ENCODE results near the gene HLX. TPM values are rescaled to one million over a fixed set of nuclear protein-coding genes. Genes with fewer than 3 reads are reported as not detected.

HLX gene
- total and polyA plus RNA-seq, 2 of the 13 experiments (the other 11 are each of a cell fraction or from before 2014, with no cell fraction given): 0.30 to 0.35 TPM

DNA sequence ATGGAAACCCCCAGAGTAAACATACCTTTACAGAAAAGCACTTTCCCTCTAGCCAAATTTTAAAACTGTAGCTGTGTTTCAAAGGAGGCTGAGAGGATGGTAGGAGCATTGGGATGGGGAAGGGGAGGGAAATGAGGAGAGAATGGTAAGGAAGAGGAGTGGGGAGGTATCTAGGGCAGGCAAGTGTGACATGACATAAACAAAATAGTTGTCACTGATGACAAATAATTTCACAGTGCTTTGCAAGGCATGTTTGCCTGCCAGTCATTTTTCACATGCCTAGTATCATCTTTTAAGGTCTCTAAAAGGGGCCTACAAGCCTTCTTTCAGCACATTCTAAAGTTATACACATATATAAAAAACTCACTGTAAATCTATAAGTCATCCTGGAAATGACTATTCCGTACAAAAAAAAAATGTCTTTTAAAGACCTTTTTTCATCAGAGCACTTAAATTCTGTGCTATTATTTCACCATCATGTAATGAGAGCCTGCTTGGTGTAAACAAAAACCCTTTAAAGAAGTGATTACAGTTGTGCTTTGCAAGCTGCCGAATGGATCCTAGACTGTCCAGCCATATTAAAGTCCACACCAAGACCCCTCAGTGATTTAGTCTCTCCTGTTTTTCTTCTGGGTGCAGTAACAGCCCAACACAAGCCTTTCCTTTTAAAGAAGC is 38.4 kb downstream of the HLX start:
- H4K20me1 ChIP-seq (ENCODE audit: insufficient read depth, low read length): no peaks in the 10 kb centered on the region
- no peak overlapping the region for H3K27ac ChIP-seq (ENCODE audit: extremely low read length, insufficient read depth, low read length)
- in situ Hi-C loops (cut with HindIII; ENCODE audit: extremely low pct_ligation_motif_present, low pct_unique_long_range_greater_than_20kb) (no loop called here), intact Hi-C loops (cut with micrococcal nuclease; ENCODE audit: unreplicated experiment) (no loop called here)
- TF ChIP-seq ZFYVE20 (CRISPR knock-in tag; IDR thresholded peaks at IDR 0.05; ENCODE audit: borderline replicate concordance, low read depth) (no peak), ZNF367 (CRISPR knock-in tag; IDR thresholded peaks at IDR 0.05; ENCODE audit: borderline replicate concordance) (no peak), RFX1 (IDR thresholded peaks at IDR 0.05) (no peak), RORA (CRISPR knock-in tag; IDR thresholded peaks at IDR 0.05) (no peak), KLF12 (CRISPR knock-in tag; IDR thresholded peaks at IDR 0.05; ENCODE audit: borderline replicate concordance) (no peak), CREM (IDR thresholded peaks at IDR 0.05) (no peak), CREM (CRISPR knock-in tag; IDR thresholded peaks at IDR 0.05) (no peak), NPAS2 (CRISPR knock-in tag; IDR thresholded peaks at IDR 0.05; ENCODE audit: borderline replicate concordance) (no peak), SMC3 (IDR thresholded peaks at IDR 0.05; ENCODE audit: low read length) (no peak), GATAD2A (CRISPR knock-in tag; IDR thresholded peaks at IDR 0.05) (no peak), ZSCAN12 (CRISPR knock-in tag; IDR thresholded peaks at IDR 0.05) (no peak), ZNF331 (CRISPR knock-in tag; IDR thresholded peaks at IDR 0.05) (no peak), SMAD1 (CRISPR knock-in tag; IDR thresholded peaks at IDR 0.05; ENCODE audit: borderline replicate concordance, low read depth) (no peak), CCDC6 (CRISPR knock-in tag; IDR thresholded peaks at IDR 0.05) (no peak), ELF1 (CRISPR knock-in tag; IDR thresholded peaks at IDR 0.05) (no peak), TAF1 (CRISPR knock-in tag; IDR thresholded peaks at IDR 0.05) (no peak)
- TF ChIP-seq, protein P1, sequence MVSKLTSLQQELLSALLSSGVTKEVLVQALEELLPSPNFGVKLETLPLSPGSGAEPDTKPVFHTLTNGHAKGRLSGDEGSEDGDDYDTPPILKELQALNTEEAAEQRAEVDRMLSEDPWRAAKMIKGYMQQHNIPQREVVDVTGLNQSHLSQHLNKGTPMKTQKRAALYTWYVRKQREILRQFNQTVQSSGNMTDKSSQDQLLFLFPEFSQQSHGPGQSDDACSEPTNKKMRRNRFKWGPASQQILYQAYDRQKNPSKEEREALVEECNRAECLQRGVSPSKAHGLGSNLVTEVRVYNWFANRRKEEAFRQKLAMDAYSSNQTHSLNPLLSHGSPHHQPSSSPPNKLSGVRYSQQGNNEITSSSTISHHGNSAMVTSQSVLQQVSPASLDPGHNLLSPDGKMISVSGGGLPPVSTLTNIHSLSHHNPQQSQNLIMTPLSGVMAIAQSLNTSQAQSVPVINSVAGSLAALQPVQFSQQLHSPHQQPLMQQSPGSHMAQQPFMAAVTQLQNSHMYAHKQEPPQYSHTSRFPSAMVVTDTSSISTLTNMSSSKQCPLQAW (CRISPR knock-in tag; IDR thresholded peaks at IDR 0.05): no peak
- TF ChIP-seq, protein P2, sequence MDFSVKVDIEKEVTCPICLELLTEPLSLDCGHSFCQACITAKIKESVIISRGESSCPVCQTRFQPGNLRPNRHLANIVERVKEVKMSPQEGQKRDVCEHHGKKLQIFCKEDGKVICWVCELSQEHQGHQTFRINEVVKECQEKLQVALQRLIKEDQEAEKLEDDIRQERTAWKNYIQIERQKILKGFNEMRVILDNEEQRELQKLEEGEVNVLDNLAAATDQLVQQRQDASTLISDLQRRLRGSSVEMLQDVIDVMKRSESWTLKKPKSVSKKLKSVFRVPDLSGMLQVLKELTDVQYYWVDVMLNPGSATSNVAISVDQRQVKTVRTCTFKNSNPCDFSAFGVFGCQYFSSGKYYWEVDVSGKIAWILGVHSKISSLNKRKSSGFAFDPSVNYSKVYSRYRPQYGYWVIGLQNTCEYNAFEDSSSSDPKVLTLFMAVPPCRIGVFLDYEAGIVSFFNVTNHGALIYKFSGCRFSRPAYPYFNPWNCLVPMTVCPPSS (IDR thresholded peaks at IDR 0.05): no peak
- TF ChIP-seq, protein P3, sequence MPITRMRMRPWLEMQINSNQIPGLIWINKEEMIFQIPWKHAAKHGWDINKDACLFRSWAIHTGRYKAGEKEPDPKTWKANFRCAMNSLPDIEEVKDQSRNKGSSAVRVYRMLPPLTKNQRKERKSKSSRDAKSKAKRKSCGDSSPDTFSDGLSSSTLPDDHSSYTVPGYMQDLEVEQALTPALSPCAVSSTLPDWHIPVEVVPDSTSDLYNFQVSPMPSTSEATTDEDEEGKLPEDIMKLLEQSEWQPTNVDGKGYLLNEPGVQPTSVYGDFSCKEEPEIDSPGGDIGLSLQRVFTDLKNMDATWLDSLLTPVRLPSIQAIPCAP (CRISPR knock-in tag; IDR thresholded peaks at IDR 0.05; ENCODE audit: low read depth): no peak
- TF ChIP-seq, protein P4, sequence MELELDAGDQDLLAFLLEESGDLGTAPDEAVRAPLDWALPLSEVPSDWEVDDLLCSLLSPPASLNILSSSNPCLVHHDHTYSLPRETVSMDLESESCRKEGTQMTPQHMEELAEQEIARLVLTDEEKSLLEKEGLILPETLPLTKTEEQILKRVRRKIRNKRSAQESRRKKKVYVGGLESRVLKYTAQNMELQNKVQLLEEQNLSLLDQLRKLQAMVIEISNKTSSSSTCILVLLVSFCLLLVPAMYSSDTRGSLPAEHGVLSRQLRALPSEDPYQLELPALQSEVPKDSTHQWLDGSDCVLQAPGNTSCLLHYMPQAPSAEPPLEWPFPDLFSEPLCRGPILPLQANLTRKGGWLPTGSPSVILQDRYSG (CRISPR knock-in tag; IDR thresholded peaks at IDR 0.05): no peak
- no peak overlapping the region for H3K4me3 ChIP-seq (replicated peaks in 1 of 3; ENCODE audit: insufficient read depth in 1 of 3, low read depth in 2 of 3, low read length in 3 of 3)
- CTCF ChIA-PET (ENCODE audit: low intra/inter-chr PET ratio, low total read pairs): no interaction called here
- POLR2A ChIA-PET: no interaction called here
- no peaks in the 10 kb centered on the region for H3K36me3 ChIP-seq (replicated peaks in 1 of 2; ENCODE audit: control insufficient read depth in 1 of 2, insufficient read depth in 2 of 2, low read length in 2 of 2)
- no peak for FAIRE-seq
- H3K79me2 ChIP-seq (ENCODE audit: insufficient read depth, low read length): no peaks in the 10 kb centered on the region
- DNase-seq (ENCODE audit: low spot score): no peak
- no peak for ATAC-seq
- H3K27me3 ChIP-seq (ENCODE audit: control insufficient read depth in 1 of 2, insufficient read depth in 2 of 2, low read length in 2 of 2): peaks cover 0 to 2% of the 10 kb centered on the region in 2 experiments; a peak in 1 of 5 replicates
- 39% methylated on average over 2 of the region's 2 CpGs for WGBS (ENCODE audit: low lambda C conversion rate)
- no TSS peak for BruUV-seq (replicated peaks)
- H2AFZ ChIP-seq (ENCODE audit: low read length): no peak overlapping the region
- H3K9ac ChIP-seq (ENCODE audit: insufficient read depth, low read depth, low read length): no peak overlapping the region
- peaks cover 47% of the 10 kb centered on the region for H3K4me1 ChIP-seq (ENCODE audit: insufficient read depth, low read length)
- no peak overlapping the region for H3K4me2 ChIP-seq (ENCODE audit: low read depth, low read length)
- H3K9me3 ChIP-seq (ENCODE audit: low read length): no peaks in the 10 kb centered on the region

Measured in HepG2 (cell line).